ENCODE data around the gene OVOL2.

DNA sequence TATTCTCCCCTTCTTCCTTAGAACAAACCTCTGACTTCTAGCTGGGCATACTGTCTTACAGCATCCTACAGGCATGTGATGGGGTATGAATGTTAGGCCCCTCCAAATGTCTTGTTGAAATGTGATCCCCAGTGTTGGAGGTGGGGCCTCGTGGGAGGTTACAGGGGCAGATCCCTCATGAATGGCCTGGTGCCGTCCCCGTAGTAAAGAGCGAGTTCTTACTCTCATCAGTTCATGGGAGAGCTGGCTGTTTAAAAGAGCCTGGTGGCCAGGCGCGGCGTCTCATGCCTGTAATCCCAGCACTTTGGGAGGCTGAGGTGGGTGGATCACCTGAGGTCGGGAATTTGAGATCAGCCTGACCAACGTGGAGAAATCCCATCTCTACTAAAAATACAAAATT is 15.5 kb downstream of the OVOL2 start:
- TF ChIP-seq, protein P1, sequence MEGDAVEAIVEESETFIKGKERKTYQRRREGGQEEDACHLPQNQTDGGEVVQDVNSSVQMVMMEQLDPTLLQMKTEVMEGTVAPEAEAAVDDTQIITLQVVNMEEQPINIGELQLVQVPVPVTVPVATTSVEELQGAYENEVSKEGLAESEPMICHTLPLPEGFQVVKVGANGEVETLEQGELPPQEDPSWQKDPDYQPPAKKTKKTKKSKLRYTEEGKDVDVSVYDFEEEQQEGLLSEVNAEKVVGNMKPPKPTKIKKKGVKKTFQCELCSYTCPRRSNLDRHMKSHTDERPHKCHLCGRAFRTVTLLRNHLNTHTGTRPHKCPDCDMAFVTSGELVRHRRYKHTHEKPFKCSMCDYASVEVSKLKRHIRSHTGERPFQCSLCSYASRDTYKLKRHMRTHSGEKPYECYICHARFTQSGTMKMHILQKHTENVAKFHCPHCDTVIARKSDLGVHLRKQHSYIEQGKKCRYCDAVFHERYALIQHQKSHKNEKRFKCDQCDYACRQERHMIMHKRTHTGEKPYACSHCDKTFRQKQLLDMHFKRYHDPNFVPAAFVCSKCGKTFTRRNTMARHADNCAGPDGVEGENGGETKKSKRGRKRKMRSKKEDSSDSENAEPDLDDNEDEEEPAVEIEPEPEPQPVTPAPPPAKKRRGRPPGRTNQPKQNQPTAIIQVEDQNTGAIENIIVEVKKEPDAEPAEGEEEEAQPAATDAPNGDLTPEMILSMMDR (conservative IDR thresholded peaks at IDR 0.05): no peak
- TF ChIP-seq EZH2 (IDR thresholded peaks at IDR 0.05; ENCODE audit: low read depth): no peak
